Measurements from ENCODE around the gene TMPRSS7. TPM values are rescaled to one million over a fixed set of nuclear protein-coding genes. Genes with fewer than 3 reads are reported as not detected.
"Not testable (repeated sequence)": the region's sequence is repeated elsewhere in the genome, so short reads cannot be mapped to it uniquely, and the experiment has no call there.

TMPRSS7 gene
- total RNA-seq, 2 donors from 2014 or later, result not detected

GRCh38 chr3:112047264-112047663, 12.7 kb downstream of the TMPRSS7 start:
- DNase-seq (ENCODE audit: low spot score), result no peak
- intact Hi-C loops (cut with DNase I), result no loop called here

- intact Hi-C loops (cut with DNase I), result no loop called here
- DNase-seq (ENCODE audit: low spot score), result no peak
Measured at GRCh38 chr3:112048911-112049310, 14.4 kb downstream of the TMPRSS7 start.

GRCh38 chr3:112053229-112053628, 18.7 kb downstream of the TMPRSS7 start:
- intact Hi-C loops (cut with DNase I), result no loop called here
- DNase-seq (ENCODE audit: low spot score), result no peak

GRCh38 chr3:112056451-112056929, 22.0 kb downstream of the TMPRSS7 start:
- no peak for DNase-seq (ENCODE audit: low spot score)
- intact Hi-C loops (cut with DNase I), result no loop called here

GRCh38 chr3:112059497-112059896, 25.0 kb downstream of the TMPRSS7 start:
- intact Hi-C loops (cut with DNase I), result no loop called here

GRCh38 chr3:112061152-112061551, 26.6 kb downstream of the TMPRSS7 start:
- intact Hi-C loops (cut with DNase I), result no loop called here
- no peak for DNase-seq (ENCODE audit: low spot score)

More at GRCh38 chr3:112059497-112059896, 25.0 kb downstream of the TMPRSS7 start:
- DNase-seq (ENCODE audit: low spot score), result no peak

GRCh38 chr3:112072387-112073060, 38.0 kb downstream of the TMPRSS7 start:
- DNase-seq (ENCODE audit: low spot score); intact Hi-C loops (cut with DNase I): not testable (repeated sequence)

GRCh38 chr3:112074006-112074405, 39.5 kb downstream of the TMPRSS7 start:
- intact Hi-C loops (cut with DNase I), result no loop called here
- no peak for DNase-seq (ENCODE audit: low spot score)

GRCh38 chr3:112074616-112075497, 40.3 kb downstream of the TMPRSS7 start:
- no peak for DNase-seq (ENCODE audit: low spot score)
- intact Hi-C loops (cut with DNase I), result no loop called here

- DNase-seq (ENCODE audit: low spot score), result no peak
- intact Hi-C loops (cut with DNase I), result no loop called here
Measured at GRCh38 chr3:112078125-112079083, 43.9 kb downstream of the TMPRSS7 start.

GRCh38 chr3:112083239-112083638, 48.7 kb downstream of the TMPRSS7 start:
- DNase-seq (ENCODE audit: low spot score), result no peak
- intact Hi-C loops (cut with DNase I), result no loop called here

- no peak for DNase-seq (ENCODE audit: low spot score)
- intact Hi-C loops (cut with DNase I), result no loop called here
Measured at GRCh38 chr3:112084980-112085705, 50.6 kb downstream of the TMPRSS7 start.

- no peak for DNase-seq (ENCODE audit: low spot score)
- intact Hi-C loops (cut with DNase I), result no loop called here
Measured at GRCh38 chr3:112085735-112086075, 51.2 kb downstream of the TMPRSS7 start.

- peak; percentile 91 for DNase-seq (ENCODE audit: low spot score)
- intact Hi-C loops (cut with DNase I), result no loop called here
Measured at GRCh38 chr3:112086076-112086854, 51.7 kb downstream of the TMPRSS7 start, which contains the start of gene C3orf52. Gene C3orf52, plus strand, starts transcription at chr3:112086389. Its CDS starts 19 bp downstream, at chr3:112086408.

- DNase-seq (ENCODE audit: low spot score), result no peak
- intact Hi-C loops (cut with DNase I), result no loop called here
Measured at GRCh38 chr3:112086875-112087524, 52.5 kb downstream of the TMPRSS7 start.

GRCh38 chr3:112087746-112088145, 53.2 kb downstream of the TMPRSS7 start:
- no peak for DNase-seq (ENCODE audit: low spot score)
- intact Hi-C loops (cut with DNase I), result no loop called here

GRCh38 chr3:112088944-112089343, 54.4 kb downstream of the TMPRSS7 start:
- no peak for DNase-seq (ENCODE audit: low spot score)
- intact Hi-C loops (cut with DNase I), result no loop called here

Data from posterior vena cava (tissue), 2 donors.